ENCODE data around the gene PRDM2.
"Not testable (repeated sequence)": the region's sequence is repeated elsewhere in the genome, so short reads cannot be mapped to it uniquely, and the experiment has no call there.

Gene PRDM2

DNA sequence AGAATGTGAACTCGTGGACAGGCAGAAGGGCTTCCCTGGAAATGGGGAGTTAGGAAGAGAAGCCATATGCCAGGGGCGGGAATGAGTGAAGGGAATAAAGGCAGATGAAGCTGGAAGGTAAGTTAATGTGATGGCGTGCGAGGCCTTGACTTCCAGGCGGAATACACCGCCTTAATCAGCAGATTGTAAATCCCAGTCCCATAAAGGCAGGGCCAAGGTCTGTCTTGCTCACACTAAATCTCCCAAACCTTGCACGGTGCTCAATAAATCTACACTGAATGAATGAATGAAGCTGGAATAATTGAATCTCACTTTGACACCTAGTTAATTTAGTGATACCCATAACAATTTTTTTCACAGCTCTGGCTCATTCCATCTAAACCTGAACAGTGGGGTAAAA, 16.8 kb upstream of the PRDM2 start:
- Histone ChIP-seq H3K27ac (ENCODE audit: low read length) (no peak overlapping the region), H2AFZ (ENCODE audit: low read length) (no peak overlapping the region), H3K9me2 (replicated peaks; ENCODE audit: insufficient read depth, low read length) (no peaks in the 10 kb centered on the region), H3K4me1 (ENCODE audit: low read length) (0 out of 2 replicates have a peak, but pooled peaks cover 5% of the 10 kb centered on the region), H3K9ac (ENCODE audit: low read length) (no peak overlapping the region), H3K79me2 (ENCODE audit: low read length) (no peaks in the 10 kb centered on the region), H3K9me3 (replicated peaks; ENCODE audit: insufficient read depth, low read length) (no peaks in the 10 kb centered on the region), H3F3A (ENCODE audit: insufficient read depth, low read length) (no peaks in the 10 kb centered on the region), H4K20me1 (ENCODE audit: insufficient read depth, low read length) (no peaks in the 10 kb centered on the region), H3K36me3 (replicated peaks; ENCODE audit: insufficient read depth, low read length) (no peaks in the 10 kb centered on the region), H3K4me2 (ENCODE audit: low read depth, low read length) (no peak overlapping the region), H3K27me3 (replicated peaks; ENCODE audit: insufficient read depth, low read length) (no peaks in the 10 kb centered on the region), H3K4me3 (ENCODE audit: low read length) (no peak overlapping the region)
- TF ChIP-seq EZH2 (optimal IDR thresholded peaks at IDR 0.05; ENCODE audit: low read depth, low read length) (no peak), EZH2phosphoT487 (IDR thresholded peaks at IDR 0.05; ENCODE audit: low read length) (no peak)
- TF ChIP-seq, protein P1, sequence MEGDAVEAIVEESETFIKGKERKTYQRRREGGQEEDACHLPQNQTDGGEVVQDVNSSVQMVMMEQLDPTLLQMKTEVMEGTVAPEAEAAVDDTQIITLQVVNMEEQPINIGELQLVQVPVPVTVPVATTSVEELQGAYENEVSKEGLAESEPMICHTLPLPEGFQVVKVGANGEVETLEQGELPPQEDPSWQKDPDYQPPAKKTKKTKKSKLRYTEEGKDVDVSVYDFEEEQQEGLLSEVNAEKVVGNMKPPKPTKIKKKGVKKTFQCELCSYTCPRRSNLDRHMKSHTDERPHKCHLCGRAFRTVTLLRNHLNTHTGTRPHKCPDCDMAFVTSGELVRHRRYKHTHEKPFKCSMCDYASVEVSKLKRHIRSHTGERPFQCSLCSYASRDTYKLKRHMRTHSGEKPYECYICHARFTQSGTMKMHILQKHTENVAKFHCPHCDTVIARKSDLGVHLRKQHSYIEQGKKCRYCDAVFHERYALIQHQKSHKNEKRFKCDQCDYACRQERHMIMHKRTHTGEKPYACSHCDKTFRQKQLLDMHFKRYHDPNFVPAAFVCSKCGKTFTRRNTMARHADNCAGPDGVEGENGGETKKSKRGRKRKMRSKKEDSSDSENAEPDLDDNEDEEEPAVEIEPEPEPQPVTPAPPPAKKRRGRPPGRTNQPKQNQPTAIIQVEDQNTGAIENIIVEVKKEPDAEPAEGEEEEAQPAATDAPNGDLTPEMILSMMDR (IDR thresholded peaks at IDR 0.05; ENCODE audit: low read length) = no peak
- no peak for DNase-seq

DNA sequence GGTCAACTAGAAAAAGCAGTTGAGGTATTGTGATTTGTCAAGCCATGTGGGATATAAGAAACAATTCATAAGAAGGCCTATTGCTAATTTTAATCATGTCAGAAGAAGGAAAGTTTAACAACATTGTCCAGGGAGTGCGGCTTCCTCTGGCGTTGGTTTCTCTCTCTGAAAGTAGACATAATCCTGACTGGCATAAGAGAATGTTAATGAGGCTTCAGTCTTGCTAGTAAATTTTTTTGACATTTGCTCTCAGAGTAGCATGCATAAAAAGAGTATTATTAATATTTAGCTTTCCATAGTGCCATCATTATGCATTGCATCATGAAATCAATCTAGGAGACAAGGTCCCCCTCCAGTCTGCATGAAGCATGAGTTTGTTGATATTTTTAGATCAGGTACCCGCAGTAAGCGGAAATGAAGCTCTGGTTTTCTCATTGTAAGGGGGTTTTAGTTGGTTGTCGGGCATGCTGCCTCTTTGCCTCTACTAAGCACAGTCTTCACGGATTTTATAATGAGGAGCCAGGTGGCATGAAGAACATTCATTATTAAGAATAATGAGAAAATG, 12.8 kb upstream of the PRDM2 start:
- H3K36me3 ChIP-seq (replicated peaks; ENCODE audit: insufficient read depth, low read length) = no peaks in the 10 kb centered on the region
- H4K20me1 ChIP-seq (ENCODE audit: insufficient read depth, low read length) = no peaks in the 10 kb centered on the region
- no peak overlapping the region for H3K4me3 ChIP-seq (ENCODE audit: low read length)
- H3K9me2 ChIP-seq (replicated peaks; ENCODE audit: insufficient read depth, low read length) = no peaks in the 10 kb centered on the region
- 0 out of 2 replicates have a peak overlapping the region, but pooled peaks have one; percentile 4 for H2AFZ ChIP-seq (ENCODE audit: low read length)
- no peaks in the 10 kb centered on the region for H3K27me3 ChIP-seq (replicated peaks; ENCODE audit: insufficient read depth, low read length)
- peak overlapping the region; percentile 2; the same call in 1 of the 2 replicates for H3K27ac ChIP-seq (ENCODE audit: low read length)
- H3K79me2 ChIP-seq (ENCODE audit: low read length) = no peaks in the 10 kb centered on the region
- H3F3A ChIP-seq (ENCODE audit: insufficient read depth, low read length) = no peaks in the 10 kb centered on the region
- no peaks in the 10 kb centered on the region for H3K9me3 ChIP-seq (replicated peaks; ENCODE audit: insufficient read depth, low read length)
- DNase-seq = peak; percentile 53
- peak overlapping the region; percentile 12 for H3K4me2 ChIP-seq (ENCODE audit: low read depth, low read length)
- TF ChIP-seq, protein P1 (IDR thresholded peaks at IDR 0.05; ENCODE audit: low read length) = no peak
- no peak for TF ChIP-seq EZH2 (optimal IDR thresholded peaks at IDR 0.05; ENCODE audit: low read depth, low read length)
- no peak for TF ChIP-seq EZH2phosphoT487 (IDR thresholded peaks at IDR 0.05; ENCODE audit: low read length)
- no peak overlapping the region for H3K9ac ChIP-seq (ENCODE audit: low read length)
- H3K4me1 ChIP-seq (ENCODE audit: low read length) = 0 out of 2 replicates have a peak, but pooled peaks cover 5% of the 10 kb centered on the region

DNA sequence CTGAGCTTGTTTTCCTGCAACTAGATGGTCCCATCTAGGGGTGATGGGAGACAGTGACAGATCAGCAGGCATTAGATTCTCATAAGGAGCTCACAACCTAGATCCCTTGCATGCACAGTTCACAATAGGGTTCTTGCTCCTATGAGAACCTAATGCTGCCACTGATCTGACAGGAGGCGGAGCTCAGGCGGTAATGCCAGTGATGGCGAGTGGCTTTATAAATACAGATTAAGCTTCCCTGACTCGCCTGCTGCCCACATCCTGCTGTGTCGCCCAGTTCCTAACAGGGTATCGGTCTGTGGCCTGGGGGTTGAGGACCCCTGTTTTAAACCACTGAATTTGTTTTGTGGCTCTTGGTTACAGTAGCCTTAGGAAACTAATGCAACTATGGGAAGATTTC, 6.9 kb upstream of the PRDM2 start:
- not testable (repeated sequence) for H3K9me2 ChIP-seq (replicated peaks; ENCODE audit: insufficient read depth, low read length); H3K79me2 ChIP-seq (ENCODE audit: low read length); H3K27me3 ChIP-seq (replicated peaks; ENCODE audit: insufficient read depth, low read length); H3K4me3 ChIP-seq (ENCODE audit: low read length); H3K9ac ChIP-seq (ENCODE audit: low read length); H2AFZ ChIP-seq (ENCODE audit: low read length); H3K27ac ChIP-seq (ENCODE audit: low read length); H3K4me1 ChIP-seq (ENCODE audit: low read length); DNase-seq; H3K4me2 ChIP-seq (ENCODE audit: low read depth, low read length); H4K20me1 ChIP-seq (ENCODE audit: insufficient read depth, low read length); H3F3A ChIP-seq (ENCODE audit: insufficient read depth, low read length); H3K9me3 ChIP-seq (replicated peaks; ENCODE audit: insufficient read depth, low read length); H3K36me3 ChIP-seq (replicated peaks; ENCODE audit: insufficient read depth, low read length)

DNA sequence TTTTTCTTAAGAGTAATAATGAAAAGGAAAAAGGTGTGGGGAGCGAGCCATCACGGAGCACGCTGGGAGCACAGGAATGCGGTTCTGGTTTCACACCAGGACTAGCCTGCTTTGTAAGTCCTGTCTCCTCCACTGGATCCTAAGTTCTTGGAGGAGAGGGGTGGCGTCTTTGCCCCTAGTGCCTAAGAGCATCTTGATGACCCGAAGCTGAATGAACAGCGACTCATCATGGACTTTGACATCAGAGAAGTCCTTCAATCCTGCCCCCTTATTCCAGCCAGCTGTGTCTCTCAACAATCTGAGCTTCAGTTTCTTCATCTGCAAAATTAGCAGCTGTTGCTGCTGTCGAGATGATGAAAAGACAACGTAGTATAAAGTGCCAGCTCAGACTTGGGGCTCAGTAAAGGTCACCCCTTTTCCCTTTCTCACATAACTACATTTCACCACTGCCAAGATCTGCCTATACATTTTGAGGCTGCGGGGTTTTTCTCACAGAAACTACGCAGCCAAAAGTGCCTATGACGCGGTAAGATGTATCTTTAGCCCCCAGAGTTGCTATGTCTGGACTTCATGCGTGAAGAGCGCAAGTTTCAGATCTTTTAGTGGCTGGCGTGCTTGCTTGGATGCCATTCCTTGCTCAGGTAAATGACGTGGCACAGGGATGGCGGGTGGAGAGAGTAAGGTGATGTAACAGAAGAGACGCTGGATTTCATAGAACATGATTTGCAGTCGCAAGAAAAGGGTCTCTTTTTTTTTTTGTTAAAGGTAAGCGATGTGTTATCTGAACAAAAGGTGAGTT, 4.9 kb upstream of the PRDM2 start:
- H3K27me3 ChIP-seq (replicated peaks; ENCODE audit: insufficient read depth, low read length) = no peaks in the 10 kb centered on the region
- no peak overlapping the region for H3K9ac ChIP-seq (ENCODE audit: low read length)
- no peak overlapping the region; the same call in 1 of the 2 replicates for H2AFZ ChIP-seq (ENCODE audit: low read length)
- no peak overlapping the region for H3K27ac ChIP-seq (ENCODE audit: low read length)
- no peaks in the 10 kb centered on the region for H3K79me2 ChIP-seq (ENCODE audit: low read length)
- no peaks in the 10 kb centered on the region for H3K9me3 ChIP-seq (replicated peaks; ENCODE audit: insufficient read depth, low read length)
- TF ChIP-seq, protein P1 (IDR thresholded peaks at IDR 0.05; ENCODE audit: low read length) = no peak
- TF ChIP-seq EZH2 (optimal IDR thresholded peaks at IDR 0.05; ENCODE audit: low read depth, low read length) (no peak), EZH2phosphoT487 (IDR thresholded peaks at IDR 0.05; ENCODE audit: low read length) (no peak)
- H3K36me3 ChIP-seq (replicated peaks; ENCODE audit: insufficient read depth, low read length) = no peaks in the 10 kb centered on the region
- no peak overlapping the region for H3K4me3 ChIP-seq (ENCODE audit: low read length)
- H4K20me1 ChIP-seq (ENCODE audit: insufficient read depth, low read length) = no peaks in the 10 kb centered on the region
- 0 out of 2 replicates have a peak, but pooled peaks cover 4% of the 10 kb centered on the region for H3K4me1 ChIP-seq (ENCODE audit: low read length)
- DNase-seq = no peak
- no peaks in the 10 kb centered on the region for H3F3A ChIP-seq (ENCODE audit: insufficient read depth, low read length)
- no peaks in the 10 kb centered on the region for H3K9me2 ChIP-seq (replicated peaks; ENCODE audit: insufficient read depth, low read length)
- no peak overlapping the region for H3K4me2 ChIP-seq (ENCODE audit: low read depth, low read length)
